ENCODE data around the gene TFCP2L1.

Gene TFCP2L1

DNA sequence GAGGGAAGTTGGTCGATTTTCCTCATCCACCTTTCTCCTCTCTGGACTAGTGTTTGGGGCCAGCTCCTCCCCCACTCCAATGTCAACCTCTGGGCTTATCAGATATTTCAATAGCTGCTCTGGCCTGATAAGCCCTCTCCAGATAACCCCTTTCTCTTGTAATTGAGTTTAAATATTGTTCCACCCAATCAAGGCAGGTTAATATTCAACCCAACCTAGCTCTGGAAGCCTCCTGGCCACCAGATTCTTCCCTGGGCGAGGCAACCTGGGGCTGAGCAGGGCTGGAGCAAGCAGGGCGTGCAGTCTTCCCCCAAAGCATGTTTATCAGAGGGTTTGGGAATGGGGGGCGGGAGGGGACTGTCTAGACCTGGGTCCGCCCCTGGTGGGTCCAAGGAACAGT lies 73.8 kb downstream of the TFCP2L1 start:
- Histone ChIP-seq H3K4me3 (ENCODE audit: low read depth in 1 of 2, low read length in 2 of 2) (no peak overlapping the region), H3K36me3 (ENCODE audit: control insufficient read depth in 1 of 2, insufficient read depth in 2 of 2, low read length in 2 of 2) (no peaks in the 10 kb centered on the region), H3K4me1 (ENCODE audit: control insufficient read depth in 1 of 2, insufficient read depth in 2 of 2, low read length in 2 of 2) (no peaks in the 10 kb centered on the region), H3K9me3 (ENCODE audit: control insufficient read depth in 1 of 2, low read length in 2 of 2) (no peaks in the 10 kb centered on the region), H3K27me3 (ENCODE audit: low read depth, low read length) (no peaks in the 10 kb centered on the region), H3K27ac (ENCODE audit: low read length) (no peak overlapping the region)

DNA sequence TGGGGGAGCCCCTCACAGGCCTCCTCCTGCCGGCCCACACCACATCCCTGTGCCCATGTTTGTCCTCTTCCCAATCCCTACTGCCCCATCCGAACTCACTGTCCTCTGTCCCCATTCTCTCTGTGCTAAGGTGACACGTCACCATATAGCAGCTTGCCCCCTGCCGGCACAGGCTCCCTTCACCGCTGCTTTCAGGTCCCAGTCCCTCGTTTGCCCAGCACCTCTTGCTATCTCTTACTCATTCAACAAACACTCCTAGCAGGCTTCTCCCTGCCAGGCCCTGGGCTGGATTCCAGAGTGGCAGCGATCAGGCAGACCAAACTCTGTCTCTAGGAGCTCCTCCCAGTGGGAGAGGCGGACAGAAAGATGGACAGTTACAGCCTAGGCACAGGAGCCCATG lies 74.3 kb downstream of the TFCP2L1 start:
- Histone ChIP-seq H3K27ac (ENCODE audit: low read length) (no peak overlapping the region), H3K4me3 (ENCODE audit: low read depth in 1 of 2, low read length in 2 of 2) (no peak overlapping the region), H3K4me1 (ENCODE audit: control insufficient read depth in 1 of 2, insufficient read depth in 2 of 2, low read length in 2 of 2) (no peaks in the 10 kb centered on the region), H3K36me3 (ENCODE audit: control insufficient read depth in 1 of 2, insufficient read depth in 2 of 2, low read length in 2 of 2) (no peaks in the 10 kb centered on the region), H3K27me3 (ENCODE audit: low read depth, low read length) (no peaks in the 10 kb centered on the region), H3K9me3 (ENCODE audit: control insufficient read depth in 1 of 2, low read length in 2 of 2) (no peaks in the 10 kb centered on the region)

DNA sequence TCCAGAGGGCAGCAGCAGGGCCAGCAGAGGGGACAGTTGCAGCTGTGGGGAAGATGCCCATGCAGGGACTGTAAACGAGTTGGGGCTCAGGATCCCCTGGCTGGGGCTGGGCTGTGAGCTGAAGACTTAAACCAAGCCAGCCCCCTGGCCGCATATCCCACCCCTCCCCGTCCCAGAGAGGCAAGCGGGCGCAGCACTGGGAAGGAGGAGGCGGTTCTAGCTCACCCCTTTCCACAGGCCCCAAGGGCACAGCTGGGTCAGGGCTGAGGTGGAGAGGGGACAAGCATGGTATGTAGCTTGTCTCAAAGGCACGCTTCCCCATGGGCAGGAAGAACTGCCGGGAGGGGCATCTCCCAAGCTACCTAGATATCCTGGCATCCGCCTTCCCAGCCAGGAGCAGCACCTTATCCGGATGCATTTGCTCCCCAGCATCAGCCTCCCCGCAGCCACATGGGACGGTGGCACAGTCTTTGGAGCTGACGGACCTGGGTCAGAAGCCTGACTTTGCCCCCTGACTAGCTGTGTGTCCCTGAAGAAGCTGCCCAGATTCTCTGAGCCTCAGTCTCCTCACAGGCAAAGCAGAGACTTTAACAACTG lies 75.9 kb downstream of the TFCP2L1 start:
- H3K4me1 ChIP-seq (ENCODE audit: control insufficient read depth in 1 of 2, insufficient read depth in 2 of 2, low read length in 2 of 2) = no peaks in the 10 kb centered on the region
- no peaks in the 10 kb centered on the region for H3K9me3 ChIP-seq (ENCODE audit: control insufficient read depth in 1 of 2, low read length in 2 of 2)
- no peak overlapping the region for H3K4me3 ChIP-seq (ENCODE audit: low read depth in 1 of 2, low read length in 2 of 2)
- H3K36me3 ChIP-seq (ENCODE audit: control insufficient read depth in 1 of 2, insufficient read depth in 2 of 2, low read length in 2 of 2) = no peaks in the 10 kb centered on the region
- H3K27me3 ChIP-seq (ENCODE audit: low read depth, low read length) = no peaks in the 10 kb centered on the region
- no peak overlapping the region for H3K27ac ChIP-seq (ENCODE audit: low read length)

DNA sequence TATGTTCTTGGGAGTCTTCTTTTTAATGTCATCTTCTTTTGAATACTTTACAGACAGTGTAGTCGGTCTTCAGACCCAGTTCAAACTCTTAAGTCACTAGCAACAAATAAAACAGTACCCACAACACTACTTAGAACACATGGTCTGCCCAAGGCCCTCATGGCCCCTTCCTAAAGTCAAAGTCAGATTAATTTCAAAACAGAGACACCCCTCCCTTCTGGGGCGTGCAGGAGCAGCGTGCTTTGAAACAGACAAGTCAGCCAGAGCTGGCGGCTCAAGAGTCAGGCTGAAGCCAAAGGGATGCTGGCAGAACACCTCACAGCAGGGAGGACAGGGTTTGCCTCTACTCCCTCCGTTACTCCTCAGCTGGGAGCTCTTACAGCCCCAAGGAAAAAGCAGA lies 77.5 kb downstream of the TFCP2L1 start:
- Histone ChIP-seq H3K9me3 (ENCODE audit: control insufficient read depth in 1 of 2, low read length in 2 of 2) (no peaks in the 10 kb centered on the region), H3K4me1 (ENCODE audit: control insufficient read depth in 1 of 2, insufficient read depth in 2 of 2, low read length in 2 of 2) (no peaks in the 10 kb centered on the region), H3K36me3 (ENCODE audit: control insufficient read depth in 1 of 2, insufficient read depth in 2 of 2, low read length in 2 of 2) (no peaks in the 10 kb centered on the region), H3K27me3 (ENCODE audit: low read depth, low read length) (no peaks in the 10 kb centered on the region), H3K27ac (ENCODE audit: low read length) (no peak overlapping the region), H3K4me3 (ENCODE audit: low read depth in 1 of 2, low read length in 2 of 2) (no peak overlapping the region)

DNA sequence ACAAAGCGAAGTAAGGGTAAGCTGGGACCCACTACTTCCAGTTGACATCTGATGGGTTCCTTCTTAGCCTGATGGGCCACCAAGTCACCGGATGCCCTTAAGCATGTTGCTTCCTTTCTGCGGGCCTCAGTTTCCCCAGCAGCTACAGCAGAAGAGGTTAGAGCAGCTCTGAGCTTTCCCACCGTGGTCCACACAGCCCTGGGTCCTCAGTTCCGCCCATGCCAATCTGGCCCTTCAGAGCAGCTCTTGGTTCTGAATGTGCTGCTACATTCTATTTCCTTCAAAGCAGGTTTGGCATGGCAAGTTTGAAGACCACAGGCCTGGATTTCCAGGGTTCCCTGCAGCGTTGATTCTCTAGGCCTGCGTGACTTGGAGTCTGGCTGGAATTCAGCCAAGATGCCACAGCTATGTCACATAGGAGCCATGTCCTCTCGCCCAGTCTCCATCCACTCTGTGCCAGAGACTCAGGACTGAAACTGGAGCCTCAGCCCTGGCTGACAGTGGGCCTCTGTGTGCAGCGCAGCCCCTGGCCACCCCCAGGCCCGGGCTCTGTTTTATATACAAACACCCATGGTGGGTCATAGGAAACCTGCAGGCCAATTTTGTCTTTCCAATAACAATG lies 79.6 kb downstream of the TFCP2L1 start:
- no peaks in the 10 kb centered on the region for H3K36me3 ChIP-seq (ENCODE audit: control insufficient read depth in 1 of 2, insufficient read depth in 2 of 2, low read length in 2 of 2)
- H3K4me1 ChIP-seq (ENCODE audit: control insufficient read depth in 1 of 2, insufficient read depth in 2 of 2, low read length in 2 of 2) = no peaks in the 10 kb centered on the region

DNA sequence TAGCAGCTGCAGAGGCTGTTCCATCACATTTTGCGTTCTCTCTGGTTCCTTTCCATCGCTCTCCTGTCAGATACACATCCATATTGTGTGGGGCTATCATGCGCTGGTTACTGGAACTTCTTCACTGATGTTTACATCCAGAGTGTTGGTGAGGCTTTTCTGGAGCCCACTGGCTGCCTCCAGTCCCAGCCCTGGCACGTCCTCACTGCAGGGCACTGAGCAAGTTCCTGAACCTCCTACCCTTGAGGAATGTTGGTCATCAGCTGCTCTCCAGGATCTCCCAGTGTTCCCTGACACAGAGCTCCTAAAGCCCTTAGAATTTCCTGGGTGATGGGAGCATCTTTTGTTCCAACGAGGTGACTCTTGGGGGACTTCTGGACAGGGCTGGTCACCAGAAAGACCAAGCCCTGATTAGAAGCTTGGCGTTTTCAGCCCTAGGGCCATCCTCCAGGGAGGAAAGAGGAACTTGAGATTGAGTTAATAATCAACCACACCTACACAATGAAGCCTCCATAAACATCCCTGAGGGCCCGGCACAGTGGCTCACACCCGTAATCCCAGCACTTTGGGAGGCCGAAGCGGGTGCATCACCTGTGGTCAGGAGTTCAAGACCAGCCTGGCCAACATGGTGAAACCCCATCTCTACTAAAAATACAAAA lies 81.3 kb downstream of the TFCP2L1 start:
- Histone ChIP-seq H3K36me3 (ENCODE audit: control insufficient read depth in 1 of 2, insufficient read depth in 2 of 2, low read length in 2 of 2) (no peaks in the 10 kb centered on the region), H3K27ac (ENCODE audit: low read length) (no peak overlapping the region), H3K27me3 (ENCODE audit: low read depth, low read length) (no peaks in the 10 kb centered on the region), H3K4me3 (ENCODE audit: low read depth in 1 of 2, low read length in 2 of 2) (no peak overlapping the region), H3K4me1 (ENCODE audit: control insufficient read depth in 1 of 2, insufficient read depth in 2 of 2, low read length in 2 of 2) (no peaks in the 10 kb centered on the region), H3K9me3 (ENCODE audit: control insufficient read depth in 1 of 2, low read length in 2 of 2) (no peaks in the 10 kb centered on the region)

More for the DNA sequence above, 79.6 kb downstream of the TFCP2L1 start:
- Histone ChIP-seq H3K27ac (ENCODE audit: low read length) (no peak overlapping the region), H3K27me3 (ENCODE audit: low read depth, low read length) (no peaks in the 10 kb centered on the region), H3K4me3 (ENCODE audit: low read depth in 1 of 2, low read length in 2 of 2) (no peak overlapping the region), H3K9me3 (ENCODE audit: control insufficient read depth in 1 of 2, low read length in 2 of 2) (no peaks in the 10 kb centered on the region)

DNA sequence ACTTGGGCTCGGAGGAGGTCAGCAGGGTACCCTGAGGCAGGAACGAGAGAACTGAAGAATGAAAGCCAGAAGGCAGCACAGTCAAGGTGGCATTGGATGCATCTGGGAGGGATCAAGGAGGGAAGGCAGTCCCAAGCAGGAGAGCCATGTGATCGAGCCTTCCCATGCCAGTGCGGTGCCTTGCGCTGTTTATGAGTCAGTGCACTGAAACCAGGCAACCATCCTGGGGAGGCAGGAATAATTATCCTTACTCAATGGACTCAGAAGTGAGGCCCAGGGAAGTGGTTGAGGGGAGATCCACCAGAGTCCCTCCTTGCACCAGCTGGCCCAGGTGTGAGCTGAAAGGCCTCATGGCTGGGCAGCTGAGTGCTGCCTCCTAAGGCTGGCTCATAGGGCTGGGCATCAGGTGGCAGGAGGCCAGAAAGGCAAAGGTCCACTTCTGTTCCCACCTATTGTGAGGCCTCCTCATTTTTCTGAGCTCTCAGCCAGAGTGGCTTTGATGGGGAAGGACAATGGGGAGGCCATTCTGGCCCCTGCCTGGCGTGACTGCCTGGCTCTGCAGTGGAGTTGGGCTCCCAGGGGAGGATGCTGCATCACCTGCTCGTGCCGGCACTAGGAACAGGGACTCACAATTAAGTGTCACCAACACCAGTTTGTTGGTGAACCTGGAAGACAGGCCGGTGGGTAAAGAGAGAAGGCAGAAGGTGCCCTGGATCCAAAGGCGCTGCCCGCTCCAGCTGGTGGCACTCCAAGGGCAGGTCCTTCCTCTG lies 82.3 kb downstream of the TFCP2L1 start:
- Histone ChIP-seq H3K27ac (ENCODE audit: low read length) (no peak overlapping the region), H3K4me1 (ENCODE audit: control insufficient read depth in 1 of 2, insufficient read depth in 2 of 2, low read length in 2 of 2) (no peaks in the 10 kb centered on the region), H3K36me3 (ENCODE audit: control insufficient read depth in 1 of 2, insufficient read depth in 2 of 2, low read length in 2 of 2) (no peaks in the 10 kb centered on the region), H3K4me3 (ENCODE audit: low read depth in 1 of 2, low read length in 2 of 2) (no peak overlapping the region), H3K9me3 (ENCODE audit: control insufficient read depth in 1 of 2, low read length in 2 of 2) (no peaks in the 10 kb centered on the region), H3K27me3 (ENCODE audit: low read depth, low read length) (no peaks in the 10 kb centered on the region)

DNA sequence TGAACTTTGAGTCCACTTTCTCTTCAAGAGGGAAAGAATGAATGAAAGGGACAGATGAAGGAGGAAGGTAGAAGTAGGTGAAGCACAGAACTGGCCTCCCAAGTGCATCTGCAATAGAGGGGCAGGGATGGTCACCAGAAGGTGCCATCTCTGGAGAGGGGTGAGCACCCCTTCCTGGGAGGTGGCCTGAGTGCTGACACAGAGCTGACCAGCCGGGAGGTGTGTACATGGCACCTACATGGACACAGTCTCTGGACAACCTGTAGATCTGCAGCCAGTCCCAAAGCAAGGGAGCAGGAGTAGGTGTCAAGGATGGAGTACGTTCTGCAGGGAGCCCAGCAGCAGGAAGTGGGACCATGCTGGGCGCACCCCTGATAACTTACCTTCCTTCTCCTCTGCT lies 83.2 kb downstream of the TFCP2L1 start:
- H3K27ac ChIP-seq (ENCODE audit: low read length) = no peak overlapping the region
- no peaks in the 10 kb centered on the region for H3K27me3 ChIP-seq (ENCODE audit: low read depth, low read length)
- no peaks in the 10 kb centered on the region for H3K9me3 ChIP-seq (ENCODE audit: control insufficient read depth in 1 of 2, low read length in 2 of 2)

DNA sequence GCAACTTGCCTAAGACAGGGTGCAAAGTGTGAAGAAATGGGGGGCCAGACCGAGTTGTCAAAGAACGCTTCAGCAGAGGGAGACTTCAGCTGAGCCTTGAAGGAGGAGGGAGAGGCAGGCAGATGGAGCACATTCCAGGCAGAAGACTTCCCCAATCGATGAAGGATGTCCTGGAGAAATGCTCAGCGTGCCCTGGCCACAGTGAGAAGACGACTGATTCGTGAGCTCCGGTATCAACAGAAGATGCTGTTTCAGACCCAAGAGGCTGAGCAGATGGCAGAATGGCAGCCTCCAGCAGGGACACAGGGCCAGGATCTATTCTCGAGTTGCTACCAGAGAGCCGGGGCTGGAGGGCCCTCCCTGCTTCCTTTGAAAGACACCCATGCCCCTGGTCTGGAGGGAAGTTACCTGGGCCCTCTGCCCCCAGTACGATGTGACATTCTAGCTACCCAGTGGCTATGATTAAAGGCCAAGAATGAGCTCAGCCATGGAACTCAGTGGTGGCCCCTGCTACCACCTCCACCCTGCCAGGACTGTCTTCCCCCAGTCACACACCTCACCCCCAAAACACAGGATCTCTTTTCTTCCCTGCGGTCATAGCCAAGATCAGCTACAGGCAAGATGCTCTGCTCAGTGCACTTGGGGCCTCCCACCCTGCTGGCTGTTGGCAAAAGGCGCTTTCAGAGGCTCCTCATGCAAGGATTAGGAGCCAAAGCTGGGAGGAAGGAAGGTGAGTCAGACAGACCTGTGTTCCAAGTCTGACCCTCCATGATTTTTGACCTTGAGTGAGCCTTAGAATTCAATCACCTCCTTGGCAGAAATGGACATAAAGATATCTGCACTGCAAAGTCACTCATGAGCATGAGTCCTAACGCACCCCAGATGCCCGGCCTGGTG lies 84.3 kb downstream of the TFCP2L1 start:
- Histone ChIP-seq H3K9me3 (ENCODE audit: control insufficient read depth in 1 of 2, low read length in 2 of 2) (no peaks in the 10 kb centered on the region), H3K27me3 (ENCODE audit: low read depth, low read length) (no peaks in the 10 kb centered on the region), H3K4me1 (ENCODE audit: control insufficient read depth in 1 of 2, insufficient read depth in 2 of 2, low read length in 2 of 2) (no peaks in the 10 kb centered on the region), H3K4me3 (ENCODE audit: low read depth in 1 of 2, low read length in 2 of 2) (no peak overlapping the region), H3K27ac (ENCODE audit: low read length) (no peak overlapping the region), H3K36me3 (ENCODE audit: control insufficient read depth in 1 of 2, insufficient read depth in 2 of 2, low read length in 2 of 2) (no peaks in the 10 kb centered on the region)

More for the DNA sequence above, 83.2 kb downstream of the TFCP2L1 start:
- no peaks in the 10 kb centered on the region for H3K4me1 ChIP-seq (ENCODE audit: control insufficient read depth in 1 of 2, insufficient read depth in 2 of 2, low read length in 2 of 2)
- H3K36me3 ChIP-seq (ENCODE audit: control insufficient read depth in 1 of 2, insufficient read depth in 2 of 2, low read length in 2 of 2) = no peaks in the 10 kb centered on the region
- no peak overlapping the region for H3K4me3 ChIP-seq (ENCODE audit: low read depth in 1 of 2, low read length in 2 of 2)

DNA sequence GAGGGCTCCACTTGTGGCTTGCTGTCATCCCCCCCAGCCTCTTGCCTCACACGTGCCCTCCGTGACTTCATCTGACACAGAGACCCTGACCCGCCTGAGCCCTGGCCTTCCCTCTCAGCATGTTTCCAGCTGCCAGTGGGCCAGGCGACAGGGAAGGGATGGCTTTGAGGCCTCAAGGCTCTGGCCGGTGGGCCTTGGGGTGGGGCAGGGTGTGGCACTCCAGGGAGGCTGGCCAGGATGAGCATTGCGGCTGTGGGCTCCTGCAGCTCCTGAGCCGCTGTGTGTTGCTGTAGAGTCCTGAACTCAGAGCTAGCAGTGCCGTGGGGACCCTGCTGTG lies 85.0 kb downstream of the TFCP2L1 start:
- no peaks in the 10 kb centered on the region for H3K9me3 ChIP-seq (ENCODE audit: control insufficient read depth in 1 of 2, low read length in 2 of 2)
- no peaks in the 10 kb centered on the region for H3K4me1 ChIP-seq (ENCODE audit: control insufficient read depth in 1 of 2, insufficient read depth in 2 of 2, low read length in 2 of 2)
- no peaks in the 10 kb centered on the region for H3K36me3 ChIP-seq (ENCODE audit: control insufficient read depth in 1 of 2, insufficient read depth in 2 of 2, low read length in 2 of 2)
- no peak overlapping the region for H3K27ac ChIP-seq (ENCODE audit: low read length)
- H3K27me3 ChIP-seq (ENCODE audit: low read depth, low read length) = no peaks in the 10 kb centered on the region
- no peak overlapping the region for H3K4me3 ChIP-seq (ENCODE audit: low read depth in 1 of 2, low read length in 2 of 2)
